C4-2B (cell line): Measurements from ENCODE around the gene XCL1.
A peak's percentile ranks its signal among the peaks of the same experiment; 100 is the strongest.

Experiments used
- H3K27ac ChIP-seq: fragments of 450-650 bp; 2 replicates; pipeline ENCODE4 v1.5.1; 2017
- ZFX ChIP-seq: fragments of 450-650 bp; IDR thresholded peaks from 2 replicates; pipeline ENCODE4 v1.6.1; 2017
- TF ChIP-seq, protein P1 (sequence below): fragments of 450-650 bp; conservative IDR thresholded peaks from 2 replicates; pipeline ENCODE4 v1.5.1; 2017; ENCODE audit warnings: mild to moderate bottlenecking

XCL1 gene

DNA sequence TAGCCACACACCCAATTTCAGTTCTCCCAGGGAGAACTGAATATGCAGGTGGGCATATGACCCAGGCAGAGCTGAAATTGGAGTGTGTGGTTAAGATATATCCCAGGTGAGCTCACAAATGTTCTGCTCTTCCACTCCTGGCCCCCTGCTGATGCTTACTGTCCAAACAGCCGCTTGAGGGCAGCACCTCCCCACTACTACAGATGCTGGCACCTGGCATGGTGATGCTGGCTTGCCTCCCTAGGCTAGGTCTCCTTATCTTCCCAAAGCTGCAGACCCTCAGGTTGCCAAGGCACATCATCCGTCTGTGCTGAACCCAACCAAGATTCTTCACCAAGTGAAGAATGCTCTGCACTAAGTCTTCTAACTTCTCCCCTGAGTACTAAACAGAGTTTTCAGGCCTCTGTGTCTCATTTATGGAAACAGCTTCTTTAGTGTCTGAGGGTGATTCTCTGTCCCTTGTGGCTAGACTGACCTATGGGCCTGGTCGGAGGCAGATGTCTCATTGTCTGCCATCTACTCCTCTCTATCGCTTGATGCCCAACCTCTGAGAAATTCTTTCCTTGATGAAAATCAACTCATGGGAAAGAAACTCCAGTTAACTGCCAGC, 27.2 kb downstream of the XCL1 start:
- H3K27ac ChIP-seq = no peak overlapping the region
- TF ChIP-seq, protein P1, sequence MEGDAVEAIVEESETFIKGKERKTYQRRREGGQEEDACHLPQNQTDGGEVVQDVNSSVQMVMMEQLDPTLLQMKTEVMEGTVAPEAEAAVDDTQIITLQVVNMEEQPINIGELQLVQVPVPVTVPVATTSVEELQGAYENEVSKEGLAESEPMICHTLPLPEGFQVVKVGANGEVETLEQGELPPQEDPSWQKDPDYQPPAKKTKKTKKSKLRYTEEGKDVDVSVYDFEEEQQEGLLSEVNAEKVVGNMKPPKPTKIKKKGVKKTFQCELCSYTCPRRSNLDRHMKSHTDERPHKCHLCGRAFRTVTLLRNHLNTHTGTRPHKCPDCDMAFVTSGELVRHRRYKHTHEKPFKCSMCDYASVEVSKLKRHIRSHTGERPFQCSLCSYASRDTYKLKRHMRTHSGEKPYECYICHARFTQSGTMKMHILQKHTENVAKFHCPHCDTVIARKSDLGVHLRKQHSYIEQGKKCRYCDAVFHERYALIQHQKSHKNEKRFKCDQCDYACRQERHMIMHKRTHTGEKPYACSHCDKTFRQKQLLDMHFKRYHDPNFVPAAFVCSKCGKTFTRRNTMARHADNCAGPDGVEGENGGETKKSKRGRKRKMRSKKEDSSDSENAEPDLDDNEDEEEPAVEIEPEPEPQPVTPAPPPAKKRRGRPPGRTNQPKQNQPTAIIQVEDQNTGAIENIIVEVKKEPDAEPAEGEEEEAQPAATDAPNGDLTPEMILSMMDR = peak; percentile 94
- no peak for TF ChIP-seq ZFX

DNA sequence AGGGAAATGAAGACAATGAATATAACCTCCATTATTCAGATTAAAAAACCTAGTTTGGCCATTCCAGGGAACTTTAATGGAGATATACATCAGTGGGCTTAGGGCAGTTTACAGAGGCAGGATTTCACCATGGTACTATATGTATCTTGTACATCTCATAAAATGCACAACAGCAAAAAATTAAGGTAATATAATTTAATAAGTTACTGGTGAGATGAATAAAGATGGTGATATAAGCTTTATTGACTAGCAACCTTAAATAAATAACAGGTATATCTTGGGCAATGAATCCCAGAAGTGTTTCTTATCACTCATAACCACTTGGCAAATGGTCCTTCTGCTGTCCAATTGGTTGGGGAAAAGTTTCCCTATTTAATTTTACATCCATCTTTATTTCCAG, 29.0 kb downstream of the XCL1 start:
- TF ChIP-seq, protein P1 = no peak
- TF ChIP-seq ZFX = no peak
- H3K27ac ChIP-seq = no peak overlapping the region

DNA sequence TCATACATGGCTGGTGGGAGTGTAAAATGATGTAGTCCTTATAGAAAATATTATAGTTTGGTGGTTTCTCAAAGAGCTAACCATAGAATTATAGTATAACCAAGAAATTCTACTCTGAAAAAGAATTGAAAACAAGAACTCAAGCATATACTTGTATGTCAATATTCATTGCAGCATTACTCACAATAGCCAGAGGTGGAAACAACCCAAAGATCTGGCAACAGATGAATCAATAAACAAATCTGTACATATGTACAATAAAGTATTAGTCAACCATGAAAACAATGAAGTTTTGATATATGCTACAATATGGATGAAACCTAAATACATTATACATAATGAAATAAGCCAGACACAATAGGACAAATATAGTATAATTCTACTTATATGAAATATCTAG, 29.7 kb downstream of the XCL1 start:
- no peak overlapping the region for H3K27ac ChIP-seq
- no peak for TF ChIP-seq ZFX
- TF ChIP-seq, protein P1 = no peak

DNA sequence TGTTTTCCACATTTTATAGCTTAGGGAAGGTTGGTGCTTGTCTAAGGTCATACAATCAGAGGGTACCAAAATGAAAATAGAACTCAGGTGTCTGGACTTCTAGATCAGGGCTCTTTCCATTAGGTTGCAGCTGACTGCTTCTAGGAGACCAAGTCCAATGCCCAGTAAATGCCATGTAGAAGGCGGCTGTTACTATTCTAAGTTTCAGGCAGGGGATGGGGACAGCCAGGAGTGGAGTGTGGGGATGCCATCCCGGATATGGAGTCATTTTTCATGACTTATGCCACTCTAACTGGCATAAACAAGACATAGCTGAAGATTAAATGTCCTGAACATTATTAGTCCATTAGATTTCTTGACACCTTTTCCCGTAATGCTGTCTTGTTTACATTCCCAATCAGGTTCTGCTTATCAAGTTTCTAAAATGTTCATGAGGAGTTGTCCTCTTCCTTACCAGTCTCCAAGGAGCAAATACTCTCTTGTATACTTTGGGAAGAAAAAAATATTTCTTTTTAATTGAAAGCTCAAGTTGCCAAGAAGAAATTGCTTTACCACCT, 31.5 kb downstream of the XCL1 start:
- TF ChIP-seq ZFX = no peak
- TF ChIP-seq, protein P1 = no peak
- H3K27ac ChIP-seq = no peak overlapping the region

DNA sequence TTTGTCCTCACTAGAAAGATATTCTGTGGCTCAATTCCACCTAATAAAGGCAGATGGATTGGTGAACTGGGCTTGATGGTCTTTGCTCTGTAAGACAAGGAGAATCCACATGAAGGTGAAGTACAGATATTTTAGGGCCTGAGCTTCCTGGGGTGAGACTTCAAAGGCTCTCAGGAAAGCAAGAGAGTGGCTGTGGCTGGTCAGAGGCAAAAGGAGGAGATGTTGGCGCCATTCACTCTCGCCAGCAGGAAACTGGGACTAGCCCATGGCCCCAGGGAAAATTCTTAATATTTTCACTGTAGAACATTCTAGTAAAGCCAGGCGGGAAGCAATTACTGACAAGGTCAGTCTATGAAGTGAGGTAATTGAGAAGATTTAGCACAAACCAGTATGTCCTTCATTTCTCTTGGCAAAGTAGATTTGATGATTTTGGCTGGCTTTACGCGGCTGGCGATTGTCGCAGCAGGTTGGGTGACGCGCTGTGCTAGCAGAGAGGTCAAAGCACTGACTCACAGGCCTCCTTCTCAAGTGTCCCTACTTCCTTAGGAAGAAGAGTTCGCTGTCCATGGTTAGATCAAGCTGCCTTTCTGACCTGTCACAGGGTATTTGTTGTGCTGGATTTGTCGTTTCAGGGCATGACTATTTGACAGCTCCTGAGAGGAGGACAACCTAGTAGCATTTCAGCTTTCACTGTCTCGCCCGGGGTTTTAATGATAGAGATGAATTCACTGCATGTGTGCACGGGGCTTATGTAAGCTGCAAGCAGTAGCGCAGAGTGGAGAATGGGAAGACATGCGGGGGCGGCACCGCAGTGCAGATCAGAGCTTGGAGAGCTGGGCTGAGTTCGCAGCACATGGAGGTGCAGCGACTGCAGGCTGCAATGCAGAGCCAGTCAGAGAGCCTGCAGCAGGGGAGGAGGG, 32.7 kb downstream of the XCL1 start:
- no peak overlapping the region for H3K27ac ChIP-seq
- TF ChIP-seq, protein P1 = no peak
- TF ChIP-seq ZFX = no peak

DNA sequence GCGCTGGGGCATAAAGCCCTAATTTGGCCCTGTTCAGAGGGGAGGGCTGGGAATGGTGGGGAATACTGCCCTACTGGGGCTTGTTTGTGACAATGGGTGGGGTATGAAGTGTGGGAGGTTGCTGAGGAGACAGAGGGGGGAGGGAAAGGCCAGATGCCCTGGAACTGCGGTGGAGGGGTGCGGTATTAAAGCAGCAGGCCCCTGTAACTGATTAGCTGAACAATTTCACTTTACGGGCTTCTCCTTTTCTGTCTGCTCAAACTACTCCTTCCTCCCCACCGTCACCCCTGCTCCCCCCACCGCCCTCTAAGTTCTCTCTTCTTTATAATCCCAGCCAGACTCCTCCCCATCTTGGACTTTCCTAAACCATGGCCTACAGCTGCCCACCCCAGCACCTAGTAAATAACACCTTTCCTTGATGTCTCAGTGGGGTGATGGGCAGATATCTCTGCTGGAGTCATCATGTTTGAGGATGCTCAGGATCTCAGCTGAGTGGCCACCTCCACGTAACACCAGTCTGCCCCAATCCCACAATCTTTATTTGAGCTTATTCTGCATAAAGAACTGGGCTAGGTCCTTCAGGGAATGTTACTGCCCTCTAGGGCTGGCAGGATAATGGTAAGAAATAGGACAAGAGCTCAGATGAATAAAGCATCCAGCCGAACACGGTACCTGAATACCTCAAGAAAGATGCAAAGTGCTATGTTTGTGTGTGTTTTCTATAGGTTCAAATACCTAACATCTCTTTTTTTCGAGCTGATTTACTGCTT, 33.5 kb downstream of the XCL1 start:
- TF ChIP-seq ZFX = no peak
- TF ChIP-seq, protein P1 = no peak
- H3K27ac ChIP-seq = no peak overlapping the region
